Measurements from ENCODE around the gene HHIPL1.

Gene HHIPL1

DNA sequence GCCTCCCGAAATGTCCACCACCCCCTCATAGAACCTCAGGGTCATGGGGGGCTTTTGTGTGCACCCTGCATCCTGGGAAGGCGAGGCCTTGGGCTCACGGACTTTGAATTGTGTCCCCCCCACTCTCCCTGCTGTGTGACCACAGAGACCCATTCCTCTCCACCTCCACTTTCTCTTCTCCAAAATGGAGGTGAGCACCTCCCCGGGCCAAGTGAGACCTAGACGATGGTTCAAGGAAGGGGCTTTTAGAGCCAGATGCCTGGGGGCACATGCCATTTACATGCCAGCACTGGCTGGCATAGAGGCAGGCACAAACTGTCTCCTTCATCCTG is 72.7 kb downstream of the HHIPL1 start:
- DNase-seq (ENCODE audit: low read depth), result no peak

DNA sequence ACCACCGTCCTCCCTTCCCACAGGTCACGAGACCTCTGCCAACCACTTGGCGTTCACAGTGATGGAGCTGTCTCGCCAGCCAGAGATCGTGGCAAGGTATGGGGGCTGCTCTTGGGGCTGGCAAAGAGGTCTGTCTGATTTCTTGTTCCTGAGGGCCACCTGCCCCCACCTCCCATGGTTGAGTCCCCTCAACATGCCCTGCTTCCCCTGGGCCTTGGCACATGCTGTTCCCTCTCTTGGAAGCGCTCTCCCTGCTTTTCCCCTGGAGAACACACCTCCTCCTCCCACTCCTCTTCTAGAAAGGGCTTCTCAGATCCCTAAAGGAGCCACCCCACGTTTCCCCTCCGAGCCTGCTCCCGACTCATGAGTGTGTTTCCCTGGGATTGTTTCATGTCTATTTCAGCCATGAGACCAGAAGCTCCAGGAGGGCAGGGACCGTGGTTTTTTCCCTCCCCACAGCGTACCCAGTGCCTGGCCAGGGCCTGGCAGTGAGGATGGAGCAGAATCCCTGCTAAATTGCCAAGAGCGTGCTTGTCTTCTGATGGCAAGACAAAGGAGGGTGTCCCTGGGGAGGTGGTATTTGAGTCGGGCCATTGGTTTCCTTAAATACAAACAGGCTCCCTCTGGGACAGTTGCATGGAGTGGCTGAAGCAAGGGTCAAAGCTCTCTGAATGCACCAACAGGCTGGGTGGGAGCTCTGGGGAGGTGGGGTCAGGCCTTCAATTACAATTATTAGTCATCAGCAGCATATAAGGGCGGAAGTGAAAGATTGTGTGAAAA is 73.3 kb downstream of the HHIPL1 start:
- DNase-seq (ENCODE audit: low read depth), result no peak

DNA sequence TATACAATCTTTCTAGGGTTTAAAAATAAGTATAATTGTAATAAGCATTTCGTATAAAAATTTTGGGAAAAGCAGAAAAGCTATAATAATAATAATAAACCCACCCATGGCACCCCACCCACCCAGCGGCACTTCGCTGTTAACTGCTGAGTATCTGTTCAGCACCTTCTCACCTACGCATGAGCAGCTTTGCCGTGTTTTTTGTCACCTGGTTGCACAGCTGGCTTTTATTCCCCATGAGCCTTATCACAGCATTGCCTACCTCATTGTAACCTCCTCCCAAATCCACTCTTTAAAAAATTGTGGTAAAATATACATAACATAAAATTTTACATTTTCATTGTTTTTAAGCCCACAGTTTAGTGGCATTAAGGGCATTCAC is 73.9 kb downstream of the HHIPL1 start:
- no peak for DNase-seq (ENCODE audit: low read depth)

DNA sequence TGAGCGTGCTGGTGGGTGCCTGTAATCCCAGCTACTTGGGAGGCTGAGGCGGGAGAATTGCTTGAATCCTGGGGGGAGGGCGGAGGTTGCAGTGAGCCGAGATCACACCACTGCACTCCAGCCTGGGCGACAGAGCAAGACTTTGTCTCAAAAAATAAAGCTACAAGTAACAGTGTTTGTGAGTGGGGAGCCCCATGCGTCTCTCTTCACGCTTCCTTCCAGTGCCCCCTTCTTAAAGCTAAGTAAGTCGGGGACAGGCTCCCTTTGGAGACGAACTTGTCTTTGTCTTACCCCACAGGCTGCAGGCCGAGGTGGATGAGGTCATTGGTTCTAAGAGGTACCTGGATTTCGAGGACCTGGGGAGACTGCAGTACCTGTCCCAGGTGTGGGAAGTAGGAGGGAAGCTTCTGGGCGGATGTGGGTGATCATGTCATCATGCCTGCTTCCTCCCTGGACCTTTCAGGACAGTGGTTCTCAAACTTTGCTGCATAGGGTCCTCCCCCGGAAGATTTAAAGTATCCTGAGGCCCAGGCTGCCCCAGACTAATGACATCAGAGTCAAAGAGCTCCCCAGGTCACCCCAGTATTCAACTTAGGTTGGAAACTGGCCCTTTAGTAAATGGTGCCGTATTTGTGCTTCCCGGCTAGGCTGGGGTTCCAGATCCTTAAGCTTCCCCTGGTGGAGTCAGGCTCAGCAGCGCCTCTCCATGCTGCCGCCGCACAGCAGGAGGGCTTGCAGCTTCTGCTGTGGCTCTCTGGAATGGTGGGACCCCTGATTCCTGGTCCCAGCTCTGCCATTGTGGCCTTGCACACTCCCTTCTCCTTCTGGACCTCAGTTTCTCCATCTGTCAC is 76.2 kb downstream of the HHIPL1 start:
- no peak for DNase-seq (ENCODE audit: low read depth)

DNA sequence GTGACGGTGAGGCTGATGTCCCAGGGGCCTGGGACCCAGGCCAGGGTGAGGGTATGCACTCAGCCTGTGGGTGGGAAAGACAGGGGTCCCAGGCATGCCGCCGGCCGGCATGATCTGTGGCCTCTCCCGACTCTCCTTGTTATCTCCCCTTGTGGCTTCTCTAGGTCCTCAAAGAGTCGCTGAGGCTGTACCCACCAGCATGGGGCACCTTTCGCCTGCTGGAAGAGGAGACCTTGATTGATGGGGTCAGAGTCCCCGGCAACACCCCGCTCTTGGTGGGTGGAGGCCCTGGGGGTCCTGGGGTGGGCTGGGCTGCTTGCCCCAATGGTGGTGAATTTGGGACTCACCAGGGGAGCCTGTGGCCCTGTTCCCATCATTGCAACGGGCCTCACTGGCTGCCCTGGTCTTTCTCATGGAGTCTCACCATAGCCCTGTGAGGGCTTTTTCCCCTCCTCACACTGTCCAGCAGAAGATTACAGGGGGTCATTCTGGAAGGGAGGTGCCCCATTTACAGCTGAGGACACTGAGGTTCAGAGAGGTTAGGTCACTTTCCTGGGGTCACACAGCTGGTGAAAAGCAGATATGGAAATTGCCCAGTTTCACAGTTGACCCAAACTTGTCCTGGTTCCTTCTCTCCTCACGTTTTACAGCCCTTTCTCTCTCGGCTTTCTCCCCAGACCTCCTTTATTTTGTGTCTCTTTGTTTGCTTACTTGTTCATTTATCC is 77.0 kb downstream of the HHIPL1 start:
- no peak for DNase-seq (ENCODE audit: low read depth)

DNA sequence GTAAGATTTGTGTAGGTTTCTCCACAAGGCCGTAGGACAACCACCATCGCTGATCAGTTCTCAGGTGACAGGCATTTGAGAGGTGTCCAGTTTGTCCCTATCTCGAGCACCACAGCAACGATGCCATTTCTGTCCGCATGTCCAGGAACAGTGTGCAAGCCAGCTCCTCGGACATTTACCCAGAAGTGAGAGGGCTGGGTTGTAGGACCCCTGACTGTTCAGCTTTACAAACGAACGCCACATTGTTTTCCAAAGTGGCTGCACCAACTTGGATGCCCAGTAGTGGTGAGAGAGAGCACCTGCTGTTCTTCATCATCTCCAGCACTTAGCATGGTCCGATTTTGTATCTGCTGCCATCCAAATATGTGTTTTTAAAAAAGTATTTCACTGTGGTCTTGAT is 77.8 kb downstream of the HHIPL1 start:
- no peak for DNase-seq (ENCODE audit: low read depth)

DNA sequence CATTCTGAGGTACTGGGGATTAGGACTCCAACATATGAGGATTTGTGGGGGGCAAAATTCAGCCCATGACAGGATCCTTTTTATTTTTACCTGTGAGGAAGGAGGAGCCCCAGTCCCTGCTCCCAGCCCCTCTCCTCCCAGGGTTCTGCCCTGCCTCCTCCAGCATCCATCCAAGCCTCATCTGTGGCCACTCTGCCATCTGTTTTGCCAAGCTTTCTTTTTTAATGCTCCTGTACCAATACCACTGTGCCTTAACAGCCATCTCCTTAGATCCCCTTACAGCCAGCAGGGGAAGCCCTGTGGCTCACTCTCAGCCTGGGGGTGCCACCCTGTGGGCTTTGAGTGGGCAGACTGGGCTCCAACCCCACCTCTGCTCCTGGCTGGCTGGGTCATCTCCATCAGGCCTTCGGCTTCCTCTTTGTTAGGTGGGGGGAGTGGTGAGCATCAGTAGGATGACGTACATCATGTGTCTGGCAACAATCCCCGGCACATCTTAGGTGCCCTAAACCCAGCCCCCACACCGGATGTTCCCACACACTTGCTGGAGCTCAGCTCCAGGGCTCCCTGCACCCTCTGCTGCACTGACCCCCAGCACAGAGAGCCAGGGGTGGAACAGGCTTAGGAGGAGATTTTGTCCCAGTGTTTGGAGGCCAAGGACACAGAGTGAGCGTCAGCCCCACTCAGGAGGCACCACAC is 79.4 kb downstream of the HHIPL1 start:
- DNase-seq (ENCODE audit: low read depth), result no peak

DNA sequence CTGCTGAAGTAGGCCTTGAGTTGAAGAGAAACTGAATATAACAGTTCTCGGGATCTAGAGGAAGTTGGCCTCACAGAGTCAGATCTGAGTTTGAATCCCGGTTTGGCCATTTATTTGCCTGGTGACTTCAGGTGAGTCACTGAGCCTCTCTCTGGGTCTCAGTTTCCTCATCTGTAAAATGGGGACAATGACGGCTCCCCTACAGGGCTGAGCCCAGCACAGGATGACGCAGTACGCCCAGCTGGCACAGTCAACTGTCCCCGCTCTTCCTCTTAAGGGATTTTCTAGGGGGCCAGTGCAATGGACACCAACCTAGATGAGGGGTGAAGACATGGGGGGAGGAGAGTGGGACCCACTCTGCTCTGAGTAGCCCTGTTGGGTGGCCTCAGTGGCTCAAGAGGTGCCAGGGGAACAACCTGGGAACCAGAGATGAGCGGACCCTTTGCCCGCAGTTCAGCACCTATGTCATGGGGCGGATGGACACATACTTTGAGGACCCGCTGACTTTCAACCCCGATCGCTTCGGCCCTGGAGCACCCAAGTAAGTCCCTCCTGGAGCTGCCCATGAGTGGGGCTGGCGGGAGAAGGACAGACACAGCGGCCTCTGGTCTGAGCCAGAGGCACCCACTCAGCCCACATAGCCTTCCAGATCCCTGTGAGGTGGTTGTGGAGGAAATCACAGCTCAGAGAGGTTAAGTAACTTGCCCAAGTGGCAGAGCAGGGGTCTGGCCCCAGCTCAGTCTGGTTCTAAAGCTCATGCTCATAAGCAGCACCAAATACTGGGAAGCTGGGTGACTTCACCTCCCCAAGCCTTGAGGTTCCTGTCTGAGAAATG is 80.2 kb downstream of the HHIPL1 start:
- DNase-seq (ENCODE audit: low read depth), result no peak

DNA sequence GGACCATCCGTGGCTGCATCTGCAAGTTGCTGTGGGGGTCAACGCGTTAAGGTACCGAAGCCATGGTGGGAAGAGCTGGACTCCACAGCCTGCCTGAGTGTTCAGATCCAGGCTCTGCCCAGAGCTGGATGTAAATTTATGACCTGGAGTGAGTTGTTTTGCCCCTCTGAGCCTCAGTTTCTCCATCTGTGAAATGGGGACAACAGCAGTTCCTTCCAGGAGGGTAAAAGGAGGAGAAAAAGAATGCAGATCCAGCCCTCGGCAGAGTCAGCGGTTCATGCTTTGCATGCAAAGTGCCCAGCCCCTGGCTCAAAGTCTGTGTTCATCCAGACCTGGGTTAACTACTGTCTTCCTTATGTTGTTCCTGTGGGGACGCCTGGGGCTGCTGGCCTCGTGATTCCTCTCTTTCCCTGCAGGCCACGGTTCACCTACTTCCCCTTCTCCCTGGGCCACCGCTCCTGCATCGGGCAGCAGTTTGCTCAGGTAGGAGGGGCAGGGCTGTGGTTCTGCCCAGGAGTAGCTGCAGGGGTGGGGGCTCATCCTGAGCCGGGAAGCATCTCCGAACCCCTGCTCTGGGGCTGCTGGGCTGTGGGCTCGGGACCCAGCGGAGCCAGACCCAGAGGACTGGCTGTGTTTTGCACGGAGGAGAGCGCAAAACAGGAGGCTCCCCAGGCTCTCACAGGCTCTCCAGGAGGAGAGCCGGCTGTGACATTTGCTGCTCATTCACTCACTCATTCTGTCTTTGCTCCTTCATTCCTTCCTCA is 81.0 kb downstream of the HHIPL1 start:
- no peak for DNase-seq (ENCODE audit: low read depth)

DNA sequence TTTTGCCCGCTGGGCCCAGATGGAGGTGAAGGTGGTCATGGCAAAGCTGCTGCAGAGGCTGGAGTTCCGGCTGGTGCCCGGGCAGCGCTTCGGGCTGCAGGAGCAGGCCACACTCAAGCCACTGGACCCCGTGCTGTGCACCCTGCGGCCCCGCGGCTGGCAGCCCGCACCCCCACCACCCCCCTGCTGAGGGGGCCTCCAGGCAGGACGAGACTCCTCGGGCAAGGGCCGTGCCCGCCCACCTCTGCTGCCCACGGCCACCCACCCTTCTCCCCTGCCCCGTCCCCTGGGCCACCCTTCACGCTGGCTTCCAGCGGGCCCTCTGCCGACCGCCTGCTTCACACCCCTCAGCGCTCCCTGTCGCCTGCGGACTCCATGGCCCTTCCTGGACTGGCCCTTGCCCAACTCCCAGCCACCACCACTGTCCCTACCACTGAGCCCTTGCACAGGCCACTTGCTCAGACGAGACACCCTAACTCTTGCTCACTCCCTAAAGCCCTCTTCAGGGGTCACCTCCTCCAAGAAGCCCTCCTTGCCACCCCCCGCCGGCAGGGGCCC is 81.7 kb downstream of the HHIPL1 start:
- no peak for DNase-seq (ENCODE audit: low read depth)

DNA sequence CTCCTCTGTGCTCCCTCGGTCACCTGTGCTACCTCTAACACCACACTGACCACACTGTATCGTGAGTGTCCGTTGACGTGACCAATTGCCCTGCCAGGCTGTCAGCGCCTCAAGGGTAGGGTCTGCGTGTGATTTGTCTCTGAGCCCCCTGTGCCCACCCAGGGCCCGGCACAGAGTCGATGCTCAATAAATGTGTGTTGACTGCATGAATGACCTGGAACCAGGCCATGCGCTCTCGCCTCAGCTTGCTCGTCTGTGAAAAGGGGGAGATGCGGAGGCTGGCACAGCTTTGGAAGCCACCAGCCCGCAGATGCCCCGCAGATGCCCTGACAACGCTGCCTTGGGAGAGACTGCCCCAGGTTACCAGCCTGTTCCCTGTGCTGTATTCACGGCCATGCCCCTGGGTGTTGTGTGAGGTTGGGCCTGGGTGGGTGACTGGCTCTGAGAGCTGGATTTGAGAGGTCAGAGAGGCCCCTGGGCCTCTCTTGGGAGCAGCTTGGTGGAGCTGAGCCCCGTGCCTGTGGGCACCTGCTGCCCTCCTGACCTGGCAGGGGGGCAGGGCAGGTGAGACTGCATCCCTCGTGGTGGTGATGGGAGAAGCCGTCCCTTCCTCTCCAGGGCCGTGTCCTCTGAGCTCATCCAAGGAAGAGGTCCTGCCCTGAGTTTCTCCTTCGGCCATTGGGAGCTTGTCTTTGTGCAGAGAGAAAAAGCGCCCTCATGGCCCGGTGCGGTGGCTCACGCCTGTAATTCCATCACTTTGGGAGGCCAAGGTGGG is 82.4 kb downstream of the HHIPL1 start:
- no peak for DNase-seq (ENCODE audit: low read depth)

DNA sequence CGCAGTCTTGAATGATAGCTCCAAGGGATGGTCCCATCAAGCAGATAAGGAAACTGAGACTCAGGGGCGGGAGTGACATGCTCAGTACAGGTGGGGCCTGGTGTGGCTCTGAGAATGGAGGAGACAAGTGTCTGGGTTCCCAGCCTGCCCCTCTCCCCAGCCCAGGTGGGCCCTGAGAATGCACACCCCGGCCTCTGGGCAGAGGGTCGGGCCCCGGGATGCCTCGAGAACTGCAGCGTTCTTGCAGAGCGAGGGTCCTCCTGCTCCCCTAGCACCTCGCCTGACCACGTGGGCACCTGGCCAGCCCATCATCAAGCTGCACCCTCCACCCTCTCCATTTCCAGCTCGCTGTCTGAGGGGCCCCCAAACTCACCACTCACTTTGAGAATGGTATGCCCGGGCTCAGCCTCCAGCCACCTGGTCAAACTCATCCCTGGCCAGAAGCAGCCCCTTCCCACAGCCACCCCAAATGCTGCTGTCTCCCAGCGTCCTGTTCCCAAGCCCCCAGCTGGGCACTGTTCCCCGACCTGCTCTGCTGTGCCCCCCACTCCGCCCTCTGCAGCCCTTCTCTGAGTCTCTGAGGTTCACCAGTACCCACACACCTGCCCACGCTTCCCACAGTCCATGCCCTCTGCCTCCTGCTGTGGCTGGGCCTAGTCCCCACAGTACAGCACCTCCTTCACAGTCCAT is 83.4 kb downstream of the HHIPL1 start:
- DNase-seq (ENCODE audit: low read depth), result no peak

DNA sequence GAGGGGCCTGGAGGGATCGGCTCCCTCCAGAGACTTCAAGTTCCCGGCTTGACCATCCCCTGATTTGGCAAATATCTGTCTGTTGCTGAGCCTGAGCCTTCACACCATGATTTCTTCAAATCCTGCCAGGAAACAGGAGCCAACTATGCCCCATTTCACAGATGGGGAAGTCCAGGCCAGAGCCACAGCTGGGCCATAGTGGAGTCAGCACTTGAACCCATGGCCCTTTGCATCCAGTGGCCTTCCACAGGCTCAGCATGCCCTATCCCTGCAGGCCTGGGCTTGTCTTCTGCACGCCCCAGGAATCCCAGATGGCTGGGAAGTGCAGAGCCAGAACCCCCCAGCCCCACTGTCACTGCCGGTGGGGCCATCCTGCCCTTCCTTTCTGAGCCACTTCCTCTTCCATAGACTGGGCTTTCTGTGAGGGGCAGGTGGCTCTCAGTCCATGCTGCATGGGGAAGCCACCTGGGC is 84.1 kb downstream of the HHIPL1 start:
- no peak for DNase-seq (ENCODE audit: low read depth)

Measured in activated T-helper 1 cell treated with Interleukin-2 at 50 U/mL for 16 hours (primary cell).